ENCODE data around the gene OSBPL6. TPM values are rescaled to one million over a fixed set of nuclear protein-coding genes. Genes with fewer than 3 reads are reported as not detected.

Gene OSBPL6
- total and polyA plus RNA-seq, 2 of the 13 experiments (the other 11 are each of a cell fraction or from before 2014, with no cell fraction given): 0.03 to 0.11 TPM

DNA sequence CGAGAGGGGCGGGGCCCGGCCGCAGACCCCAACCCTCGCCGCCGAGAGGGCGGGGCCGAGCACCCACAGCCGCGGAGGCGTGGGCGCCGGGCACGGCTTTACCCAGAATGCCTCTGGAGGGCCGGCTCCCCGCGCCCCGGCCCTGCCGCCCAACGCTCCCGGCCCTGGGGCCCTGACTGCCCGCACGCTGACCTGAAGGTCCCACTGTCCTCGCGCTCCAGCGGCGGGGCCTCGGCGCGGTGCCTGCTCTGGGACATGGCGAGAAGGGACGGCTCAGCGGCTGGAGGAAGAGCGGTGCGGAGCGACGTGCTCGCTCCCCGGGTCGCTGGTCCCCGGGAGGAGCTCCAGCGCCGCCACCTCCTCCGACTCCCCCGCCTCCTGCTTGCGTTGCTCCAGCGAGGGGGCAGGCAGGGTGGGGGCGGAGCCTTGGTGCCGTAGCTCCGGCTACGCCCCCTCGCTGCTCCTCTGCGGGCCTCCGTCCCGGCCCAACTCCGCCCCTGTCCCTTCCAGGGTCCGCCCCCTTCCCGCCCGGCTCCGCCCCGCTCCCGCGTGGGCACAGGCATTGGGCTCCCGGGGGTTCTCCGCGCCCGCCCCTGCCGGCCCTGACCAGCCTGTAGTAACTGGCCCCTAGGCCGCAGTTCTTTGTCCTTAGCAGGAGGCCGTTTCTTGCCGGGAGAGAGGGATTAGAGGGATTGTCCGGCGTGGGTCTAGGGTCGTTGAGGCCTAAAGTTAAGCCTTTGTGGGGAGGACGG is 256.6 kb downstream of the OSBPL6 start, which contains the start of the genes PJVK and PRKRA (continued):
- TF ChIP-seq, protein P1, sequence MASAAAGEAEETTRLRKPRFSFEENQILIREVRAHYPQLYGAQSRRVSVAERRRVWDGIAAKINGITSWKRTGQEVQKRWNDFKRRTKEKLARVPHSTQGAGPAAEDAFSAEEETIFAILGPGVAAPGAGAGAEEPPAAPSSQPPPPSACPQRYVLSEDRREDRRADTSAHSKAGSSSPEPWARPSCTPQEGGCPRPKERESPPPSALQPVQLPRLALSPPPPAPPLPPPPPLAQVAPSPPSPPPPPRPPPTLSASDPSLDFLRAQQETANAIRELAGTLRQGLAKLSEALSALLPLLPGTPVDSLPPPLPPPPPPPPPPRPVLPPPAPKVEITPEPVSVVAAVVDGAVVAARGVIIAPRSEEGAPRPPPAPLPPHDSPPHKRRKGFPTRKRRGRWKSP (CRISPR knock-in tag; IDR thresholded peaks at IDR 0.05): peak; percentile 27; the same call in 1 of the 2 replicates
- TF ChIP-seq ZNF263 (CRISPR knock-in tag; IDR thresholded peaks at IDR 0.05): peak; percentile 82
- peak; percentile 93 for TF ChIP-seq HNRNPLL (IDR thresholded peaks at IDR 0.05; ENCODE audit: low read depth, low read length, poor library complexity, severe bottlenecking)
- TF ChIP-seq, protein P2, sequence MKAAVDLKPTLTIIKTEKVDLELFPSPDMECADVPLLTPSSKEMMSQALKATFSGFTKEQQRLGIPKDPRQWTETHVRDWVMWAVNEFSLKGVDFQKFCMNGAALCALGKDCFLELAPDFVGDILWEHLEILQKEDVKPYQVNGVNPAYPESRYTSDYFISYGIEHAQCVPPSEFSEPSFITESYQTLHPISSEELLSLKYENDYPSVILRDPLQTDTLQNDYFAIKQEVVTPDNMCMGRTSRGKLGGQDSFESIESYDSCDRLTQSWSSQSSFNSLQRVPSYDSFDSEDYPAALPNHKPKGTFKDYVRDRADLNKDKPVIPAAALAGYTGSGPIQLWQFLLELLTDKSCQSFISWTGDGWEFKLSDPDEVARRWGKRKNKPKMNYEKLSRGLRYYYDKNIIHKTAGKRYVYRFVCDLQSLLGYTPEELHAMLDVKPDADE (CRISPR knock-in tag; IDR thresholded peaks at IDR 0.05): peak; percentile 92
- TF ChIP-seq, protein P3, sequence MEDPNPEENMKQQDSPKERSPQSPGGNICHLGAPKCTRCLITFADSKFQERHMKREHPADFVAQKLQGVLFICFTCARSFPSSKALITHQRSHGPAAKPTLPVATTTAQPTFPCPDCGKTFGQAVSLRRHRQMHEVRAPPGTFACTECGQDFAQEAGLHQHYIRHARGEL (CRISPR knock-in tag; IDR thresholded peaks at IDR 0.05): peak; percentile 79; the same call in 1 of the 2 replicates
- TF ChIP-seq MED1 (CRISPR knock-in tag; IDR thresholded peaks at IDR 0.05): 0 out of 2 replicates have a peak, but pooled peaks have one; percentile 51
- 0 out of 2 replicates have a peak, but pooled peaks have one; percentile 55 for TF ChIP-seq ZNF124 (CRISPR knock-in tag; IDR thresholded peaks at IDR 0.05)
- peak; percentile 31 for TF ChIP-seq ZZZ3 (CRISPR knock-in tag; IDR thresholded peaks at IDR 0.05; ENCODE audit: borderline replicate concordance)
- TF ChIP-seq ZNF230 (CRISPR knock-in tag; IDR thresholded peaks at IDR 0.05): peak; percentile 96; the same call in 1 of the 2 replicates
- TF ChIP-seq PAF1 (CRISPR knock-in tag; IDR thresholded peaks at IDR 0.05): no peak
- TF ChIP-seq, protein P4, sequence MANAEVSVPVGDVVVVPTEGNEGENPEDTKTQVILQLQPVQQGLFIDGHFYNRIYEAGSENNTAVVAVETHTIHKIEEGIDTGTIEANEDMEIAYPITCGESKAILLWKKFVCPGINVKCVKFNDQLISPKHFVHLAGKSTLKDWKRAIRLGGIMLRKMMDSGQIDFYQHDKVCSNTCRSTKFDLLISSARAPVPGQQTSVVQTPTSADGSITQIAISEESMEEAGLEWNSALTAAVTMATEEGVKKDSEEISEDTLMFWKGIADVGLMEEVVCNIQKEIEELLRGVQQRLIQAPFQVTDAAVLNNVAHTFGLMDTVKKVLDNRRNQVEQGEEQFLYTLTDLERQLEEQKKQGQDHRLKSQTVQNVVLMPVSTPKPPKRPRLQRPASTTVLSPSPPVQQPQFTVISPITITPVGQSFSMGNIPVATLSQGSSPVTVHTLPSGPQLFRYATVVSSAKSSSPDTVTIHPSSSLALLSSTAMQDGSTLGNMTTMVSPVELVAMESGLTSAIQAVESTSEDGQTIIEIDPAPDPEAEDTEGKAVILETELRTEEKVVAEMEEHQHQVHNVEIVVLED (CRISPR knock-in tag; IDR thresholded peaks at IDR 0.05; ENCODE audit: borderline replicate concordance): peak; percentile 87
- TF ChIP-seq IRX3 (CRISPR knock-in tag; IDR thresholded peaks at IDR 0.05; ENCODE audit: borderline replicate concordance, low read depth): no peak
- peak; percentile 74 for TF ChIP-seq TBX3 (IDR thresholded peaks at IDR 0.05; ENCODE audit: borderline replicate concordance)
- TF ChIP-seq, protein P5, sequence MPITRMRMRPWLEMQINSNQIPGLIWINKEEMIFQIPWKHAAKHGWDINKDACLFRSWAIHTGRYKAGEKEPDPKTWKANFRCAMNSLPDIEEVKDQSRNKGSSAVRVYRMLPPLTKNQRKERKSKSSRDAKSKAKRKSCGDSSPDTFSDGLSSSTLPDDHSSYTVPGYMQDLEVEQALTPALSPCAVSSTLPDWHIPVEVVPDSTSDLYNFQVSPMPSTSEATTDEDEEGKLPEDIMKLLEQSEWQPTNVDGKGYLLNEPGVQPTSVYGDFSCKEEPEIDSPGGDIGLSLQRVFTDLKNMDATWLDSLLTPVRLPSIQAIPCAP (CRISPR knock-in tag; IDR thresholded peaks at IDR 0.05; ENCODE audit: low read depth): no peak; the same call in 1 of the 2 replicates
- TF ChIP-seq ZNF326 (CRISPR knock-in tag; IDR thresholded peaks at IDR 0.05; ENCODE audit: borderline replicate concordance): no peak
- TF ChIP-seq ZNF816 (CRISPR knock-in tag; IDR thresholded peaks at IDR 0.05; ENCODE audit: borderline replicate concordance): no peak; the same call in 1 of the 2 replicates
- peak; percentile 98; the same call in 1 of the 2 replicates for TF ChIP-seq CAMTA2 (CRISPR knock-in tag; IDR thresholded peaks at IDR 0.05; ENCODE audit: borderline replicate concordance)
- peak; percentile 93 for TF ChIP-seq ZNF333 (CRISPR knock-in tag; IDR thresholded peaks at IDR 0.05; ENCODE audit: borderline replicate concordance)
- peak; percentile 79 for TF ChIP-seq ZNF274 (CRISPR knock-in tag; IDR thresholded peaks at IDR 0.05)
- TF ChIP-seq, protein P6, sequence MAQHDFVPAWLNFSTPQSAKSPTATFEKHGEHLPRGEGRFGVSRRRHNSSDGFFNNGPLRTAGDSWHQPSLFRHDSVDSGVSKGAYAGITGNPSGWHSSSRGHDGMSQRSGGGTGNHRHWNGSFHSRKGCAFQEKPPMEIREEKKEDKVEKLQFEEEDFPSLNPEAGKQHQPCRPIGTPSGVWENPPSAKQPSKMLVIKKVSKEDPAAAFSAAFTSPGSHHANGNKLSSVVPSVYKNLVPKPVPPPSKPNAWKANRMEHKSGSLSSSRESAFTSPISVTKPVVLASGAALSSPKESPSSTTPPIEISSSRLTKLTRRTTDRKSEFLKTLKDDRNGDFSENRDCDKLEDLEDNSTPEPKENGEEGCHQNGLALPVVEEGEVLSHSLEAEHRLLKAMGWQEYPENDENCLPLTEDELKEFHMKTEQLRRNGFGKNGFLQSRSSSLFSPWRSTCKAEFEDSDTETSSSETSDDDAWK (CRISPR knock-in tag; IDR thresholded peaks at IDR 0.05): no peak
- 0 out of 2 replicates have a peak, but pooled peaks have one; percentile 3 for TF ChIP-seq RELA (CRISPR knock-in tag; IDR thresholded peaks at IDR 0.05)
